ENCODE data around the gene BIN1. TPM values are rescaled to one million over a fixed set of nuclear protein-coding genes. Genes with fewer than 3 reads are reported as not detected.

Gene BIN1
- polyA plus RNA-seq, 1 experiment, result 37.6 TPM

GRCh38 chr2:127087791-127088495 is 19.0 kb downstream of the BIN1 start:
- no peak overlapping the region for H3K4me3 ChIP-seq (ENCODE audit: low read depth, low read length)
- TF ChIP-seq CTCF (IDR thresholded peaks at IDR 0.05; ENCODE audit: insufficient read depth, low read depth, low read length), result no peak
- H3K27me3 ChIP-seq (ENCODE audit: control insufficient read depth, insufficient read depth, low read length), result no peaks in the 10 kb centered on the region
- no peak for DNase-seq (ENCODE audit: low read depth)
- POLR2A ChIA-PET, result no interaction called here
- CTCF ChIA-PET, result interaction anchor here (0.6 to 1.0 kb wide), 2 partner anchors 19 to 515 kb away, joined by 3 to 4 read pairs; partner anchors contain the start of gene BIN1
- no peaks in the 10 kb centered on the region for H3K36me3 ChIP-seq (ENCODE audit: control insufficient read depth, insufficient read depth, low read length)

- Histone ChIP-seq H3K36me3 (ENCODE audit: control insufficient read depth, insufficient read depth, low read length) (no peaks in the 10 kb centered on the region), H3K27me3 (ENCODE audit: control insufficient read depth, insufficient read depth, low read length) (no peaks in the 10 kb centered on the region), H3K4me3 (ENCODE audit: low read depth, low read length) (no peak overlapping the region)
- ChIA-PET POLR2A (no interaction called here), CTCF (interaction anchor here (1.0 kb wide), 1 partner anchor 20 kb away, joined by 3 read pairs; the partner anchor contains the start of gene BIN1)
- DNase-seq (ENCODE audit: low read depth), result no peak
- TF ChIP-seq CTCF (IDR thresholded peaks at IDR 0.05; ENCODE audit: insufficient read depth, low read depth, low read length), result no peak
Observed at GRCh38 chr2:127086990-127087790, 19.8 kb downstream of the BIN1 start.

GRCh38 chr2:127085317-127085681 is 21.7 kb downstream of the BIN1 start:
- CTCF ChIA-PET, result interaction anchor here (0.6 to 1.8 kb wide), 3 partner anchors 8 to 23 kb away, joined by 3 to 6 read pairs (median 3); no protein-coding TSS in a partner anchor
- POLR2A ChIA-PET, result interaction anchor here (0.6 kb wide), 1 partner anchor 578 kb away, joined by 4 read pairs; no protein-coding TSS in a partner anchor
- Histone ChIP-seq H3K27me3 (ENCODE audit: control insufficient read depth, insufficient read depth, low read length) (no peaks in the 10 kb centered on the region), H3K4me3 (ENCODE audit: low read depth, low read length) (no peak overlapping the region), H3K36me3 (ENCODE audit: control insufficient read depth, insufficient read depth, low read length) (no peaks in the 10 kb centered on the region)
- DNase-seq (ENCODE audit: low read depth), result no peak
- TF ChIP-seq CTCF (IDR thresholded peaks at IDR 0.05; ENCODE audit: insufficient read depth, low read depth, low read length), result no peak

- no peak for TF ChIP-seq CTCF (IDR thresholded peaks at IDR 0.05; ENCODE audit: insufficient read depth, low read depth, low read length)
- H3K4me3 ChIP-seq (ENCODE audit: low read depth, low read length), result no peak overlapping the region
- ChIA-PET CTCF (interaction anchor here (1.5 to 1.8 kb wide), 2 partner anchors 13 to 17 kb away, joined by 4 to 6 read pairs; no protein-coding TSS in a partner anchor), POLR2A (interaction anchor here (0.6 kb wide), 1 partner anchor 579 kb away, joined by 4 read pairs; no protein-coding TSS in a partner anchor)
- H3K36me3 ChIP-seq (ENCODE audit: control insufficient read depth, insufficient read depth, low read length), result no peaks in the 10 kb centered on the region
- no peak for DNase-seq (ENCODE audit: low read depth)
- H3K27me3 ChIP-seq (ENCODE audit: control insufficient read depth, insufficient read depth, low read length), result no peaks in the 10 kb centered on the region
Observed at GRCh38 chr2:127084611-127085316, 22.2 kb downstream of the BIN1 start.
